Brain microvascular endothelial cell (primary cell): ENCODE measurements around the gene SH3PXD2B.
"Not testable (repeated sequence)": the region's sequence is repeated elsewhere in the genome, so short reads cannot be mapped to it uniquely, and the experiment has no call there.

Experiments
- DNase-seq: peaks from one replicate; pipeline ENCODE4 v3.0.0-alpha.2; 2020
- H3K27ac ChIP-seq: fragments of 250-450 bp; sonication (Bioruptor Pico); 2 replicates; pipeline ENCODE4 v1.5.1; 2020; ENCODE audit warnings: mild to moderate bottlenecking, moderate library complexity
- H3K27me3 ChIP-seq: fragments of 250-450 bp; sonication (Bioruptor Pico); replicated peaks from 2 replicates; pipeline ENCODE4 v1.5.1; 2020; ENCODE audit warnings: mild to moderate bottlenecking
- H3K36me3 ChIP-seq: fragments of 250-450 bp; sonication (Bioruptor Pico); replicated peaks from 2 replicates; pipeline ENCODE4 v1.5.1; 2020; ENCODE audit warnings: mild to moderate bottlenecking
- H3K4me3 ChIP-seq: 2 replicates; pipeline ENCODE4 v1.5.1; 2011; ENCODE audit warnings: low read depth, mild to moderate bottlenecking, control low read depth, low read length, moderate library complexity
- in situ Hi-C: cut with HindIII; loops from 2 replicates; pipeline ENCODE4 v1.10.0; 2017; ENCODE audit warnings: low sequenced_read_pairs, low pct_ligation_motif_present
- TF ChIP-seq, protein P1 (sequence below): IDR thresholded peaks from 2 replicates; pipeline ENCODE4 v1.5.1; 2011; ENCODE audit warnings: low read depth, mild to moderate bottlenecking, moderate library complexity, low read length, control low read depth, inconsistent platforms; ENCODE audit errors: missing control alignments

Gene SH3PXD2B

DNA sequence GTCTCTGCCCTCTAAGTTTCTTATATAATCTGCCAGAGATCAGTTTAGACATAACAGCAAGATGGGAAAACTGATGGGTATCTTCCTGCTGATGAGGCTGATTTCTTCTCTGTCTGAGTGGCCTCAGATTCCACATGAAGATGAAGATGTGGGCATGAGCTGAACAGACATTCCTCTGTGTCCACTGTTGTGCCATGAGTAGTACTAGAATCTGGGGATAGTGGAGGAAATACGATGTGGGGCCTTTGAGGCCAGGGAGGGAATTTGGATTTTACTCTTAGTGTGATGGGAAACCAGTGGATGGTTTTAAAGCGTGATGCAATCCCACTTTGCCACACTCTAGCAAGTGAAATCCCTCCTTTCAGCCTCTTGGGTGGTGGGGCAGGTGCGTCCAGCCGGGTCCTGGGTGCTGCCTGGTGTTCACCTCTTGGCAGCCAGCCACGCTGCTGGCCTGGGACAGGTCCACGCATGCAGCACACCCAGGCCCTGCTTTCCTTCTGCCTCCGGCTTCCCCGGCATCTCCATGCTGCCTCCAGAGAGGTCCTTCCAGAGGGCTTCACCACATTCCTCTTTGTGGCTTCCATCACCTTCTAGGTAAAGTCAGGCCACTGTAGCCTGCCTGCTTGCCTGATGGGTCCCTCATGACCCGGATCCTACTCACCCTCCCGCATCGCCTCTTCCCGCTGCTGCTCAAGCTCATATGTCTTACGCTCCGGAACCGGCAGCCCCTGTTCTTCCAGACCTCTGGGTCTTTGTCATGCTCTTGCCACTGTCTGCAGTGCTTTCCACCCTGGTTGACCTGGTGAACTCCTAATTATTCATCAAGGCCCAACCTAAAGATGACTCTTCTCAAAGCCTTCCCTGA, 28.1 kb upstream of the SH3PXD2B start:
- H3K27me3 ChIP-seq: peaks cover 1% of the 10 kb centered on the region
- no peak for DNase-seq
- no peak overlapping the region for H3K4me3 ChIP-seq
- in situ Hi-C loops: no loop called here
- H3K36me3 ChIP-seq: no peaks in the 10 kb centered on the region
- no peak overlapping the region for H3K27ac ChIP-seq
- TF ChIP-seq, protein P1, sequence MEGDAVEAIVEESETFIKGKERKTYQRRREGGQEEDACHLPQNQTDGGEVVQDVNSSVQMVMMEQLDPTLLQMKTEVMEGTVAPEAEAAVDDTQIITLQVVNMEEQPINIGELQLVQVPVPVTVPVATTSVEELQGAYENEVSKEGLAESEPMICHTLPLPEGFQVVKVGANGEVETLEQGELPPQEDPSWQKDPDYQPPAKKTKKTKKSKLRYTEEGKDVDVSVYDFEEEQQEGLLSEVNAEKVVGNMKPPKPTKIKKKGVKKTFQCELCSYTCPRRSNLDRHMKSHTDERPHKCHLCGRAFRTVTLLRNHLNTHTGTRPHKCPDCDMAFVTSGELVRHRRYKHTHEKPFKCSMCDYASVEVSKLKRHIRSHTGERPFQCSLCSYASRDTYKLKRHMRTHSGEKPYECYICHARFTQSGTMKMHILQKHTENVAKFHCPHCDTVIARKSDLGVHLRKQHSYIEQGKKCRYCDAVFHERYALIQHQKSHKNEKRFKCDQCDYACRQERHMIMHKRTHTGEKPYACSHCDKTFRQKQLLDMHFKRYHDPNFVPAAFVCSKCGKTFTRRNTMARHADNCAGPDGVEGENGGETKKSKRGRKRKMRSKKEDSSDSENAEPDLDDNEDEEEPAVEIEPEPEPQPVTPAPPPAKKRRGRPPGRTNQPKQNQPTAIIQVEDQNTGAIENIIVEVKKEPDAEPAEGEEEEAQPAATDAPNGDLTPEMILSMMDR: no peak

GRCh38 chr5:172481011-172481800, 26.9 kb upstream of the SH3PXD2B start:
- H3K27ac ChIP-seq: no peak overlapping the region
- no peak overlapping the region for H3K4me3 ChIP-seq
- H3K27me3 ChIP-seq: peaks cover 2% of the 10 kb centered on the region
- no peak for DNase-seq
- no peaks in the 10 kb centered on the region for H3K36me3 ChIP-seq
- TF ChIP-seq, protein P1: no peak
- in situ Hi-C loops: no loop called here

DNA sequence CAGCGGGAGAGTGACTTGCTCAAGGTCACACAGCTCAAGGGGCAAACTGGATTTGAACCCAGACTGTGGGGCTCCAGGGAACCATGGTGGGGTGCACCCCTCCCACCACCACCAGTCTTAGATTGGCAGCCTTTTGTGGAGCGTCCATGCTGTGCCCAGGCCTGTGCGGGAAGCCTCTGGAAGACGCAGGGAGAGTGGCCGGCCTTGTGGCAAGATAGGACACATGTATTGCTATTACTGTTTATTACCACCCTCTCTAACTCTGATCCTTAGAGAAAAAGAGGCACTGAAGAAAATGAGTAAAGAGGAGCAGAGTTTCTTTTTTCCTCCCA, 25.4 kb upstream of the SH3PXD2B start:
- no peaks in the 10 kb centered on the region for H3K36me3 ChIP-seq
- no peak overlapping the region for H3K27ac ChIP-seq
- no peak for DNase-seq
- H3K27me3 ChIP-seq: peaks cover 2% of the 10 kb centered on the region
- in situ Hi-C loops: no loop called here
- TF ChIP-seq, protein P1: no peak
- H3K4me3 ChIP-seq: no peak overlapping the region

DNA sequence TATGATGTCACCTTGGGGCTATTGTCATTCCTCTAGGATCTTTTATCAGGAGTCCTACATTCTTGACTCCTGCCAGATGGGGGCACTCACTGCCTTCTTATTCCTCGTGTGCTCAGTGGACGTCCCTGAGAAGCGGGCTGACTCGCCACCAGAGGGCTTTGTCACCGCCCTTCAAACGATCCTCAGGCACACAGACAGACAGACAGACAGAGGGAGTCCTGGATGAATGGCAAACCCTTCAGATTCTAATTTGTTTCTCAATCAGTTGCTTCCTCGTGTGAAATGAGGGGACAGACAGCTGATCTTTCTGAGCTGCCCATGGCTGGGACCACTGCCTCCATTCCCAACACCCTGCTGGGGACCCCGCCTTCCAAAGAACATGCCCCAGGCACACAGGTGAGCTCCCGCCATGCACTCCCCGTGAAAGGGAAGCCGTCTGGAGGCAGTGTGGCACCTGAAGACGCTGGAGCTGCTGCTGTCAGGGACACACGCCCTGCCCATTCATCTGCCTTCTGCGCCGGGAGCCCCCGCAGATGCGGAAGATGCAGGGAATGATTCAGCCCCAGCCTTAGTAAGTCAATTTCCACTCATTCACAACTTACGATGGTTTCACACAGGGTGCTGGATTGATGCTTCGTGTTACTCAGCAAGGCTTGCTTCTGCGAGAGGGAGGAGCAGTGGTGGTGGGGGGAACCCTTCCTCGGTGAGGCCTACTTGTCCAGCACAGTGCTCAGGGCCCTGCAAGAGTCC, 24.9 kb upstream of the SH3PXD2B start:
- Histone ChIP-seq H3K4me3 (no peak overlapping the region), H3K27ac (no peak overlapping the region), H3K36me3 (no peaks in the 10 kb centered on the region), H3K27me3 (peaks cover 2% of the 10 kb centered on the region)
- DNase-seq: peak; percentile 85
- TF ChIP-seq, protein P1: peak; percentile 90
- in situ Hi-C loops: no loop called here

GRCh38 chr5:172478695-172479033, 24.3 kb upstream of the SH3PXD2B start:
- H3K36me3 ChIP-seq, H3K4me3 ChIP-seq, H3K27me3 ChIP-seq, DNase-seq, in situ Hi-C loops, H3K27ac ChIP-seq: not testable (repeated sequence)

GRCh38 chr5:172478256-172478655, 23.9 kb upstream of the SH3PXD2B start:
- no peak overlapping the region for H3K27ac ChIP-seq

More at GRCh38 chr5:172478256-172478655, 23.9 kb upstream of the SH3PXD2B start:
- Histone ChIP-seq H3K27me3 (peaks cover 2% of the 10 kb centered on the region), H3K36me3 (no peaks in the 10 kb centered on the region), H3K4me3 (no peak overlapping the region)
- in situ Hi-C loops: no loop called here
- no peak for DNase-seq
- TF ChIP-seq, protein P1: no peak
